Measurements from ENCODE around the gene INS.

Gene INS

GRCh38 chr11:2134022-2135010, 26.7 kb downstream of the INS start:
- H3K27ac ChIP-seq = no peak overlapping the region

GRCh38 chr11:2133241-2134021, 27.6 kb downstream of the INS start:
- H3K27ac ChIP-seq = no peak overlapping the region
- TF ChIP-seq ZFX (IDR thresholded peaks at IDR 0.05; ENCODE audit: borderline replicate concordance) (no peak), CTCF (IDR thresholded peaks at IDR 0.05) (no peak)

More at GRCh38 chr11:2134022-2135010, 26.7 kb downstream of the INS start:
- TF ChIP-seq CTCF (IDR thresholded peaks at IDR 0.05) = no peak
- TF ChIP-seq ZFX (IDR thresholded peaks at IDR 0.05; ENCODE audit: borderline replicate concordance) = no peak

GRCh38 chr11:2132874-2133240, 28.2 kb downstream of the INS start:
- TF ChIP-seq ZFX (IDR thresholded peaks at IDR 0.05; ENCODE audit: borderline replicate concordance) = no peak
- TF ChIP-seq CTCF (IDR thresholded peaks at IDR 0.05) = no peak
- H3K27ac ChIP-seq = no peak overlapping the region

- no peak overlapping the region for H3K27ac ChIP-seq
- TF ChIP-seq CTCF (IDR thresholded peaks at IDR 0.05) (no peak), ZFX (IDR thresholded peaks at IDR 0.05; ENCODE audit: borderline replicate concordance) (no peak)
These were observed 28.8 kb downstream of the INS start for GRCh38 chr11:2132246-2132645.

- H3K27ac ChIP-seq = no peak overlapping the region
- no peak for TF ChIP-seq ZFX (IDR thresholded peaks at IDR 0.05; ENCODE audit: borderline replicate concordance)
- TF ChIP-seq CTCF (IDR thresholded peaks at IDR 0.05) = no peak
These were observed 29.4 kb downstream of the INS start for GRCh38 chr11:2131371-2132236.

GRCh38 chr11:2130881-2131352, 30.1 kb downstream of the INS start:
- H3K27ac ChIP-seq = no peak overlapping the region
- no peak for TF ChIP-seq ZFX (IDR thresholded peaks at IDR 0.05; ENCODE audit: borderline replicate concordance)
- no peak for TF ChIP-seq CTCF (IDR thresholded peaks at IDR 0.05)
